Amniotic stem cell (primary cell): ENCODE measurements around the gene POLRMT.
"Not testable (repeated sequence)": the region's sequence is repeated elsewhere in the genome, so short reads cannot be mapped to it uniquely, and the experiment has no call there.

Source experiments
- DNase-seq: peaks from one replicate; lab custom pipeline; 2025; lab: John Stamatoyannopoulos, UW

Gene POLRMT

DNA sequence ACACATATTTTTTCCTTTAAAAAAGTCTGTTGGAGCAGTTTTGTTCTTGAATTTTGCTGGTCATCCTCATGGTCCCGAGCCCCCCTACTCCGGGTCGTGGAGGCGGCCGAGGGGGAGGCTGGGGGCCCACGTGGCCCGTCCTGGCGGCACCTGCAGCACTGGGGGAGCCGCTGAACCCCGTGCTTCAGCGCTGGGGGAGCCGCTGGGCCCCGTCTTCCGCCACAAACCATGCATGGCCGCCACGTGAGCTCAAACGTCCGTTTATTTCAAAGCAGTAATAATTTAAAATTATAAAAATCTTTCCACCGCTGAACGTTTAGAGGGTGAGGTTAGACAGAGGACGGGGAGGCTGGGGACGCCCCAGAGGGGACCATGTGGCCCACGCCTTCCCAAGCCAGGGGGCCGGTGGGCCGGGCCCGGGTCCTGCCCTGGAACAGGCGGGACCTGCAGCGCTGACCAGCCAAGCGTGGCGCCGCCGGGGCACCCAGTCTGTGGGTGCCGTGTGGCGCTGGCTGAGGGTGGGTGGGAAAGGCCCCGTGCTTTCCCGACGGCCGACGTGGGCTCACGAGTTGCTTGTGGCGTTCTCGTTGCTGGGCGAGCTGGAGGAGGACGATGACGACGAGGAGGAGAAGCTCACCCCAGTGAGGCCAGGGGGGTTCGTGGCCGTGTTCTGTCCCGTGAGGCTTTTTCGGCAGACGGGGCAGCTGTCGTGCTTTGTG lies 14.4 kb upstream of the POLRMT start:
- no peak for DNase-seq

DNA sequence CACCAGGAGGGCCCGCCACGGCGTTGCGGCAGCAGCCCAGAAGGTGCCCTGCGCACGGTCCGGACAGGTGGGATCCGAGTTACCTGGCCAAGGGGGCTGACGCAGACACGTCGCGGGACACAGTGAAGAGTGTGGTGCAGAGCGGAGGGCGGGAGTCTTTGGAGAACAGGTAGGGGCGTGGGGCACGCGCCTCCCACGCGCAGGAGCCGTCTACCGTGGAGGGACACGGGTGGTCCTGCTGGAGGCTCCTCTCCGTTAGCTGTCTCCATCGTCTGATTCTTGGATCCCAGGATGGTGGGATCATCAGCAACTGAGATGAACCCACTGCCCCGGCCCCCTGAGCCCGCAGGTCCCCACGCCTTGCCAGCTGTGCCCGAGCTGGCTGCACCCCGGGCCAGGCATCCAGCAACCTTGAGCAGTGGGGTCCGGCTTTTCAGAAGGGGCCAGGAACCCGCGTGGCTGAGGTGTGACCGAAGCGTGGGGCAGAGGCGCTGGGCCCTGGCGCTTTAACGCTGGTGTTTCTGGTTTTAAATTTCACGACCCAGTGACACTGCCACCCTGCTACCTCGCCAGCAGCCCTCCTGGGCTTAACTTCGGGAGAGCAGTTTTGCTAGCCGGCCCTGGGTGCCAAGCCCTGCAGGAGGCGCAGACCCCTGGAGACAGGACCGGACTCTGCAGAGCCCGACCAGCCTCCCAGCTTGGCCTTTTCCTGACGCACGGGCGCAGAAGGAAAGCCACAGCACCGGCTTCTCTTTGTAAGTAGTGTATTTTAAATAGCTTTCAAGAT lies 13.6 kb upstream of the POLRMT start:
- DNase-seq = no peak

DNA sequence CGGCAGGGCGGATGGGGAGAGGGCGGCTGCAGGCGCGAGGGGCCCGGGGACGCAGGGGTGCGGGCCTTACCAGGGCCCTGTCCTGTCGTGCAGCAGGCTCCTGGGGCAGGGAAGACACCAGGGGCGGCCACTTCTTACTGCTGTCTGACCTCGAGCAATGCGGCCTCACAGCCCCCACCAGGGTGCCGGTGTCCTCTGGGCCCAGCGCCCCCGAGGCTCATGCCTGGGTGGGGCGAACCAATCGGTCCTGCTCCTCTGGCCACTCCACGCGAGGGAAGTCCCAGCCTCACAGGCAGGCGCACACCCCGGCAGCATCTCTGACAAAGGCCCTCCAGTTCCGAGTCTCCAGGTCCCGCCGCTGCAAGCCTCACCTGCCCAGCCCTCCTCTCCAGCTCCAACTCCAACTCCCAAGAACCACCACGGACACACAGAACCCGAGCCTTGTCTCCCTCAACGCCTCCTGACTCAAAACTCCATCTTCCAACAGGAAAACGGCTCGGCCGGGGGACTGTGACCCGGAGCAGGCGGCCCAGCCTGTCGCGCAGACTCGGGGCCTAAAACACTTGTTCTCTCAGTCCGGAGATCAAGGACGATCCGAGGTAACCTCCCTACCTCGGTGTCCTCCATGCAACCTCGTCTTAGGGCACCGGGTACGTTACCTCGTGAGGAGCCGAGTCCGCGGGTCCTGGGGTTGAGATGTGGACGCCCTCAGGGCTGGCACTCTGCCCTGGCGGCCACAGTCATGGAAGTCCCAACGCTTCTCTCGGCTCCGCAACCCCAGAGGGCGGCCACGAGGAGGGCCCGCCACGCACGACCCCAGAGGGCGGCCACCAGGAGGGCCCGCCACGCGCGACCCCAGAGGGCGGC lies 12.8 kb upstream of the POLRMT start:
- no peak for DNase-seq

DNA sequence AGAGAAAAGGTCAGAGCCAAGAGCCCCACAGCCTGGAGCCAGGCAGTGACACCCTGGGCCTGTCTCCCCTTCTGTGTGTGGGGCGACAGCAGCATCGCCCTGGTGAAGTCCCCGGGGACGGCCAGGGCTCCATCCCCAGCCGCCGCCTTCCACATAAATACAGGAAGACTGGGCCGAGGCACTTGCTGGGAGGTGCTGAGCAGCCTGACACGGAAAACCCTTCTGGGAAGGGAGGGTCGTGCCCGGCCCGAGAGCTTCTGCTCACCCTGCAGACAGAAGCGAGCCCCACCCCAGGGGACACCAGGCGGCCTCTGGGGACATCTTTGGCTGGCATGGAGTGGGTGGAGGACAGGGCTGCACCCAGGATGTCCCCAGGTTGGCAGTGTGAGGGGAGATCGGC lies 11.5 kb upstream of the POLRMT start:
- DNase-seq = no peak

DNA sequence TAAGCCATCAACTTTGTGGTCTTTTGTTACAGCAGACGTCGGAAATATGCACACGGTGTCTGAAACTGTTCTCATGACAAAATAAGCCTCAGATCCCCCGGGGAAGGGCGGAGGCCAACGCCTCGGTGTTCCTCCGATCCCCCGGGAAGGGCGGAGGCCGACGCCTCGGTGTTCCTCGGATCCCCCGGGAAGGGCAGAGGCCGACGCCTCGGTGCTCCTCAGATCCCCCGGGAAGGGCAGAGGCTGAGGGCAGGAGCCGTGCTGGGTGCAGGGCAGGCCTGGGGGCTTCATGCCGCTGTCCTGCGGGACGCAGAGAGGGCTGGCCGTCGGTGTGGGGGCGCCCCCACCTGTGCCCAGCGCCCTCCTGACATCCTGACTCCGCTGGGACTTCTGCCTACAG lies 11.0 kb upstream of the POLRMT start:
- no peak for DNase-seq

DNA sequence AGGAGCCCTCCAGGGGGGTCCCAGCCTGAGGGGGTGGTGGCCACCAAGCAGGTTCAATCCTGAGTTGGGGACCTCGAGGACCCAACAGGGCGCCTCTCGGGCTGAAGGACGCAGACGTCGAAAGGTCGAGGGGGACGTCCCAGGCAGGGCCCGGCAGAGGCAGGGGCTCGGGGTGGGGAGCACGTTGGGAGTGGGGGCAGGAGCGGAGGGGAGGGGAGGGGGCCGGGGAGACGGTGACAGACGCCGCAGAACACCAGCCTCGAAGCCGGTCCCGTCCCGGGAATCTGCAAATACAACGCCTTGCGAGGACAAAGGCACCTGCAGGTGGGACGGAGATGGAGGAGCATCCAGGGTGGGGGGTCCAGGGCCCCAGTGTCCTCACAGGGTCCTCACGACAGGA lies 10.4 kb upstream of the POLRMT start:
- no peak for DNase-seq

DNA sequence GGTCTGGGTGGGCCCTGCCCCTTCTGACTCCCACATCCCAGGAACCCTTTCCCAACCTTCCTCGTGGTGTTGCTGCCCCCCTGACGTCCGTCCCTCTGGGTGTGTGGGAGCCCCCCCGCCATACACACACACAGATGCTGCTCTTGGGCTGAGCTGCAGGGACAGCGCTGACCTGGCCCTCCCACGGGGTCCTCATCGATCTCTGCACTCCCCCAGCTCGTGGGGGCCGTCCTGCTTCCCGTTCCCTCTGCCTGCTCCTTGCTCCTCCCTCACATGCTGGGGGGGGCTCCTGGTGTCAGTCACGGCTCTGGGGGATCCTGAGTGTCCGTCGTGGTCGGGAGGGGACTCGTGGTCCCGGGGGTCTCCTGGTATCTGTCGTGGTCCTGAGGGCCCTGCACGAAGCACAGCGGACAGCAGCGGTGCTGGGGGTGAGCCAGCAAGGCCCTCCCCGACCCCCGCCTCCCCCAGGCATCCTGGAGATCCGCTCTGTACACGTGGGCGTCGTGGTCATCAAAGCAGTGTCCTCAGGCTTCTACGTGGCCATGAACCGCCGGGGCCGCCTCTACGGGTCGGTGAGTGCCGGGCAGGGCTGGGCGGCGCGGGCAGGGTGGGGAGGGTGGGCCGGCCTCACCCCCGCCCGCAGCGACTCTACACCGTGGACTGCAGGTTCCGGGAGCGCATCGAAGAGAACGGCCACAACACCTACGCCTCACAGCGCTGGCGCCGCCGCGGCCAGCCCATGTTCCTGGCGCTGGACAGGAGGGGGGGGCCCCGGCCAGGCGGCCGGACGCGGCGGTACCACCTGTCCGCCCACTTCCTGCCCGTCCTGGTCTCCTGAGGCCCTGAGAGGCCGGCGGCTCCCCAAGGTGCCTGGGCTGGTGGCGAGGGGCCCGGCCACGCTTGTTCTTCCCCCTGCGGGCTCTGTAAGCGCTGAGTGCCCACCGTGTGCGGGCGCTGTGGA lies 9.7 kb upstream of the POLRMT start:
- DNase-seq = no peak

DNA sequence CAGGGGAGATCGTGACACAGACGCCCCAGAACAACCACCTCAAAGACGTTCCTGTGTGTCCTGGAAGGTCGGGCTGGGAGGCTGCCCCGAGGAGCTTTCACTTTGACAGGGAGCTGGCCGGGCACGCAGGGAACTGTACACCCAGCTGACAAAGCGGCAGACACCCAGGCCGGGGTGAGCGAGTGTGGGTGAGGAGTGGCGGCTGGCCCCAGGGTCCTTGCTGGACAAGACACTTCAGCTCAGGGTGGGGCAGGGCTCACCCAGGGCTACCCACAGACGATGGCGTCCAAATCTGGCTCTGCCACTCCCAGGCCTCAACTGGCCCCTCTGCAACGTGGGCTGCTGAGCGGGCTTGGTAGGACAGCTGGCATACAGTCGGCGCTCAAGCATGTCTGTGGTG lies 8.4 kb upstream of the POLRMT start:
- no peak for DNase-seq

DNA sequence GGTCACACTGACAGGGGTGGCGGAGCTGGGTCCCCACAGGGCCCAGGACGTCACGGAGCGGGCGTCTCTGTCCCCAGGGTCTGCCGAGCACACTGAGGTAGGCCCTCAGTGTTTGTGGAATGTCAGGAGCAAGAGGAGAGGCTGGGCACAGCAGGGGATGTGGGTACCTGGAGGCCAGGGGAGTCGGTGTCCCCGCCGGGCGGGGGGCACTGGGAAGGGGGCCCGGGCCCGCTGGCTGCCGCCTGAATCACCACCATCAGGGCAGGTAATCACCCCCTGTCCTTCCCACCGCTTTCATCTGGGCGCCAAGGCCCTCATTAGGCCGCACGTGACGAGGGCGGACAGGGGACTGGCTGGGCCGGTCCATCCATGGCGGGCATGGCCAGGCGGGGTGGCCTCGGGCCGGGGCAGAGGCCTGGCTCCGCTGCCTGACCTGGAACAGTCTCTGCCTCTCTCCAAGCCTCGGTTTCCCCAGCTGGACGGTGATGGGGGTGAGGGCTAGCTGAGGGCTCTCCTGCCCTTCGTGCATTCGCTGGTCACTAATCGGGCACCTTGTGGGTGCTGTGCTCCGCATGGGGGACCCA lies 7.4 kb upstream of the POLRMT start:
- no peak for DNase-seq

DNA sequence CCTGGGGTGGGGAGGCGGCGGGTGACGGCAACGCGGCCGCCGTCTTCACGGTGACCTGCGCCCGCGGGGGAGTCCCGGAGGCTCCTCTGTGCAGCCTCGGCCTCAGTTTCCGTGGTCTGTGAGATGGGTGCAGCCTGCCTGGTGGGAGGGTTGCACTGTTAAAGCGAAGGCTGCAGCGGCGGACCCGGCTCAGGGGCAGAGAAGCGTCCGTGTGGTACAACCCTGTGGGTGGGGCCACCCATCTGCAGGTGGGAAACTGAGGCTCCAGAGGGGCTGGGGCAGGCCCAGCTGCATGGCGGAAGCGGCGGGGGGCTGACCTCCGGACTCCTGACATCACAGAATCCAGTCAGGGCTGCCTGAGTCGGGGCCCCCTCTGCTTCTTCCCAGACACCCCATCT lies 6.8 kb upstream of the POLRMT start:
- no peak for DNase-seq

DNA sequence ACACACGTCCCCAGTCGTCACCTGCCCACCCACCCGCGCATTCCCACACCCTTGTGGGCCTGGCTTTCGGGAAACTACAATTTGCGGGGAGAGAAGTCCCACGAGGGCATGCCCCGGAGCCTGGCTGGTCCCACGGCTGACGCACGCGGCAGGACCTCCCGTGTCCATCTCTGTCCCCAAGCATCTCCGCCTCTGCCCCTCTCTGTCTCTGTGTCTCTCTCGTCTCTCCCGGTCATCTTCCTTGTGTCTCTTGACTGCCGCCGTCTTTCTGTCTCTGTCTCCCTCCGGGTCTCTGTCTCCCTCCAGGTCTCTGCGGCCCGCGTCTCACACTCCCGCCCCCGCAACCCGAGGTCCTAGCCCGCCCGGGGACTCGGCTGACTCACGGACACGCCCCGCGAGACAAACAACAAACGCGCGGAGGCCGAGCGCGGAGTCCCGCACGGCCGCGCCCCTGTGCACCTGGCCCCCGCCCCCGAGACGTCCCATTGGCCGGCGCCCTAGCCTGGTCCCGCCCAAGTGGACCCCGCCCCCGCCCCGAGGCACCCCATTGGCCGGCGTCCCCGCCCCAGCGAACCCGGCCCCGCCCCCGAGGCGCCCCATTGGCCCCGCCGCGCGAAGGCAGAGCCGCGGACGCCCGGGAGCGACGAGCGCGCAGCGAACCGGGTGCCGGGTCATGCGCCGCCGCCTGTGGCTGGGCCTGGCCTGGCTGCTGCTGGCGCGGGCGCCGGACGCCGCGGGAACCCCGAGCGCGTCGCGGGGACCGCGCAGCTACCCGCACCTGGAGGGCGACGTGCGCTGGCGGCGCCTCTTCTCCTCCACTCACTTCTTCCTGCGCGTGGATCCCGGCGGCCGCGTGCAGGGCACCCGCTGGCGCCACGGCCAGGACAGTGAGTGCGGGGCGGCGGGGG lies 6.2 kb upstream of the POLRMT start, which contains the start of gene FGF22:
TSS of gene FGF22 (plus strand) at position 627 of the 908 bp plus-strand sequence. CDS start at position 674, 47 bp downstream.
- peak; percentile 65 for DNase-seq

DNA sequence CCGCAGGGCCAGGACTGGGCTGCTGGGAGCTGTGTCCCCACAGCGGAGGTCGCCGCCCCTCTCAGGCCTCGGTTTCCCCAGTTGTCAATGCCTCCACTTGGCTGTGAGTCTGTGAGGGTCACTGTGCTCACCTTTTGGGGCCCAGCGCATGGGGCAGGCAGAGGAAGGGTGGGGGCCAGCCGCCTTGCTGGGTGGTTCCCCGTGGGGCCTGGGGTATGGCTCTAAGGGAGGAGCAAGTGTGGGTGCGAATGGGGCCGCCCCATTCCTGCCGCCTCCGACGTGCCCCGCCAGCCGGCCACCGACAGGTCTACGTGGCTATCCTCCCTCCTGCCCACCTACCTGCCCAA lies 5.5 kb upstream of the POLRMT start:
- no peak for DNase-seq

DNA sequence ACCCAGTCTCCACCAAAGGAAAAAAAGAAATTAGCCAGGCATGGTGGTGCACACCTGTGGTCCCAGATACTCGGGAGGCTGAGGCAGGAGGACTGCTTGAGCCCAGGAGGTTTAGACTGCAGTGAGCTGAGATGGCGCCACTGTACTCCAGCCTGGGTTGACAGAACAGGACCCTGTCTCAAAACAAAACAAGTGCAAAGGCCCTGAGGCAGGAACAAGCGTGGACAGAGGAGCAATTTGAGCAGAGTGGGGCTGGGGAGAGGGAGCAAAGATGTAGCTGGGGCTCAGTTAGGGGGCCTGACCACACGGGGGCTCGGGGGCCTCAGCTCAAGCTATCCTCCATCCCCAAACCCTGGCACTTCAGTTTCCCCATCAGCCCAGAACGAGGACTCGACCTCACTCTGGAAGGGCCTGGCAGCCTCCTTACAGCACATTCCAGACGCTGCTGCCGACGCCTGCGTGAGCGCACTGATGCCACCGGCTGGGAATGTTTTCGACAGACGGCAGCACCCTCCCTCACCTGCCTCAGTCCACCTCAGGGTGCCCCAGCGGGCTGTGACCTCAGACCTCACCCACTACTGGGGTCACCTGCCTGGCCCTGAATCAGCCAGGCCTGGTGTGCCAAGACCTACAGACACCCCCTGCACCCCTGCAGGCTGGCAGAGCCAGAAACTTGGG lies 1.8 kb upstream of the POLRMT start:
- no peak for DNase-seq

DNA sequence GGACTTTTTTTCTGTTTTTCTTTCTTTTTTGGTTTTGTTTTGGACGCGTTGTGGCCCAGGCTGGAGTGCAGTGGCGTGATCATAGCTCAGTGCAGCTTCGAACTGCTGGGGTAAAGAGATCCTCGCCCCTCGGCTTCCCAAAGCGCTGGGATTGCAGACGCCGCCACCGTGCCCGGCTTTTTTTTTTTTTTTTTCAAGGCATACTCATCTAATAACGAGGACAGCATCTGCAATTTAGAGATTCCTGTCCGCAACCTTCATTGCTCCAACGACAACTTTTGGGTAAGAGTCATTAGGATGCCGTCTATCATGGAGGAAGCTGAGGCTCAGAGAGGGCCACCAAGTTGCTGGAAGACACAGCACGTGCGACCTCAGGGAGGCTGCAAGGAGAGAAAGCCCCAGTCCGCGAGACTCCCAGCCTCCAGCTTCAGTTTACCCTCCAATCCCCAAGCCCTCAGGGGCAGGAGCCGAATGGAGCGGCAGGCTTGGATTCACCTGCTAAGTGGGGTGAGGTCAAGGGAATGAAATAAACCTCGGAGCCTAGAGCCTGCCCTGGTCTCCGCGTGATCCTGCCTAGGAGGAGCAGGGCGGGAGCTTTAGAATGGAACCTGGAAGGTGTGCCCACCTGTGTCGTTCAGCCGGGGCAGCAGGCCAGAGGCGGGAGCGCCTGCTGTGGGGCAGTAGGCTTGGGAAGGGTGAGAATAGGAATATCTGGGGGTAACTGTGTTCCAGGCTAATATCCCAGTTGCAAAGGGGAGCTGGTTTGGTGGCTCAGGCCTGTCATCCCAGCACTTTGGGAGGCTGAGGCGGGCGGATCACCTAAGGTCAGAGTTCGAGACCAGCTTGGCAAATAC lies 676 bp upstream of the POLRMT start:
- DNase-seq = no peak

DNA sequence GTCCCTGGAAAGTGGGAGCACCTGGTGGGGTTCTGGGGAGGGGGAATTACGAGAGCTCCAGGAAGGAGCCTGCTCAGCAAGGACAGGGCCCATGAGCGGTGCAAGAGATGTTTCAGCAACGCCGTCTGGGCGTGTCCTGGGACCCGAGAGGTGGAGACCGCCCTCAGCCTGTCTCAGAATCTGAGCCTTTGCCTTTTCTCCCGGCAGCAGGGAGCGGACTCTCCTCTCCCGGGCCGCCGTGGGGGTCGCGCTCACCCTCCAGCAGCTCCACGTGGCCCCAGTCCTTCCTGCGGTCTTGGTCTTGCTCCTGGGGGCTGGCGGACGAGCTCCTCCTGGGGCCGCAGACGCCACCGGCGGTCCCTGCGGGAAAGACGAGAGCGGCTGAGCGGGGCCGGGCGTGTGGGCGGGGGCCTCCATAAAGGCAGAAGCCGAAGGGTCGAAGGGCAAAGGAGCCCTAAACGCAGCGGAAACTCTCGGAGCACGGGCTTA lies 714 bp downstream of the POLRMT start:
- no peak for DNase-seq

DNA sequence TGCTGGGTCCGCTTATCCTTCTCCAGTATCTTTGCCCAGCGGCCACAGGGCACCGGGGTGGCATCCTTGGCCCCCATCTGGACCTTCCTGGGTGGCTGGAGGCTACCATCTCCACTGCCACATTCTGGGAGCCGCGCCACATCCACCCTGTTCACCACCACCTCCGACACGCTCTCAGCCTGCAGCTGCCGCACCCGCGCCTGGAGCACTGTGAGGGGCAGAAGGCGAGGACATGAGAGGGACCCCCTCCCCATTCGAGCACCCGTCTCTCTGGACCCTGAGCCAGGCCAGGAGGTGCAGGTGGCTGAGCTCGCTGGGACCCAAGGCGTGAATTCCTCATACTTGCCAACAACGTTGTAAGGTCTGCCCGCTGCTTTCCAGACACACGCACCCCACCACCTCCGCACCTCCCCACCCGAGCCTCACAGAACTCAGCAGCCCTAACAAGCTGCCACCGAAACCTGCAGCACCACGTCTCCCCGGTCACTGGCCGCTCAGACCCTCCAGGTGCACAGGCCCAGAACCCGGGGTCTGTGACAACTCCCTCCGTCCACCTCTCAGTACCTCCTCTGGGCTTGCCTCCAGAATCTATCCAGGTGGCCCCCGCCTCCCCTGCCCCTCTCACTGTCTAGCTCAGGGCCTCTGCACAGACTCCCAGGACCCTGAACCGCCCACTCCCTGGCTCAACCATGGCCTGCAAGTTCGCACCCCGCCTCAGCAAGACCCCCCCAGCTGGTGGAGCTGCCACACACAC lies 3.2 kb downstream of the POLRMT start:
- no peak for DNase-seq

DNA sequence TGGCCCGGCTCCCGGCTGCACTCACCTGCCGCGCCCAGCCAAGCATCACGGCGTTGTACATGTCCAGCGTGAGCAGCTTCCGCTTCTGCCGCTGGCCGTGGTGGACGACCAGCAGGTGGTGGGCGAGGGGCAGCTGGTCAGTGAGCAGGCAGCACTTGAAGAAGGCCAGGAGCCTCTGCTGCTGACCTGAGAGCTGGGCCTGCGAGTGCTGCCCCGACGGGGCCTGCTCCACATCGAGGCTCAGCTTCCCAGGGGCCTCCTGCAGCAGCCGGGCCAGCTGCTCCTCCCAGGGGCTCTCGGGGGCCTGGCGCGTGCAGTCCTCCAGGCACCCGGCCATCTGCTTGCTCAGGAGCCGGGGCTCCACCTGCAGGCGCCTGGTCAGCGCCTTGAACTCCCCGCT lies 3.8 kb downstream of the POLRMT start:
- DNase-seq = not testable (repeated sequence)

DNA sequence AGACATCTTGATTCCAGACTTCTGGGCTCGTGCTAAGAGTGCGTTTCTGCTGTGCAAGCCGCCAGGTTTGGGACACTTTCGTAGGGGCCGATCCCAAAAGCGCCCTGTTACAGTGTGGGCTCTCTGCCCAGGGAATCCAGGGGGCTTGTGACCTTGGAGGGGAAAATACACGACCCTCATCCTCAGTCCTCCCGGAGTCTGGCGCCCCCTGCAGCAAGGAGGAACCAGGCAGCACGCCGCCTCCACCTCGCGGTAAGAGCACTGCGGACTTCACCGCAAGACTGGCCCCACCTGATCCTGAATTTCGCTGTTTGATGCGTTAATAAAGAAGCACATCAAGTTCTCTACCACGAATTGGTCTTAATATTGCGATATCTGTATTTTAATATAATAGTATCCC lies 5.2 kb downstream of the POLRMT start:
- no peak for DNase-seq
